ENCODE results near the gene BAG3. TPM values are rescaled to one million over a fixed set of nuclear protein-coding genes. Genes with fewer than 3 reads are reported as not detected.

Gene BAG3
- total and polyA plus RNA-seq, 2 of the 8 experiments (the other 6 are each of a cell fraction or from before 2014, with no cell fraction given) = 3.5 to 13.3 TPM

- H3K4ac ChIP-seq (replicated peaks; ENCODE audit: insufficient read length, low read depth, low read length) = no peak overlapping the region
- no peaks in the 10 kb centered on the region for H3K79me2 ChIP-seq (ENCODE audit: control insufficient read depth in 1 of 2, insufficient read depth in 2 of 2, low read length in 2 of 2)
- no peaks in the 10 kb centered on the region for H3K36me3 ChIP-seq (ENCODE audit: control insufficient read depth in 2 of 4, insufficient read depth in 4 of 4, low read length in 3 of 4)
- H3K9me3 ChIP-seq (ENCODE audit: insufficient read depth in 2 of 2, low read depth in 1 of 2, low read length in 1 of 2) = no peaks in the 10 kb centered on the region
- no peak overlapping the region for H3K4me3 ChIP-seq (ENCODE audit: extremely low read depth in 1 of 4, insufficient read depth in 2 of 4, low read depth in 3 of 4, low read length in 4 of 4)
- CTCF ChIA-PET (ENCODE audit: partially characterized antibody) = interaction anchor here (1.2 to 2.7 kb wide), 3 partner anchors 13 to 40 kb away, joined by 3 to 18 read pairs (median 5); no protein-coding TSS in a partner anchor
- no peaks in the 10 kb centered on the region for H3K4me1 ChIP-seq (replicated peaks in 1 of 4; ENCODE audit: control insufficient read depth in 3 of 4, insufficient read depth in 4 of 4, low read length in 3 of 4)
- no peak overlapping the region for H4K8ac ChIP-seq (ENCODE audit: extremely low read depth, insufficient read depth, low read length)
- no peak overlapping the region for H3K4me2 ChIP-seq (ENCODE audit: insufficient read depth in 1 of 2, low read depth in 2 of 2, low read length in 2 of 2)
- H3K9ac ChIP-seq (replicated peaks in 1 of 4; ENCODE audit: extremely low read depth in 1 of 4, low read depth in 3 of 4, low read length in 3 of 4) = no peak overlapping the region
- FAIRE-seq (no peak), DNase-seq (ENCODE audit: low read depth in 1 of 2, low spot score in 2 of 2) (no peak)
- no peak overlapping the region for H2BK120ac ChIP-seq (replicated peaks; ENCODE audit: low read depth, low read length)
- no peak overlapping the region for H2BK5ac ChIP-seq (ENCODE audit: low read depth, low read length)
- H3K79me1 ChIP-seq (ENCODE audit: low read depth, low read length) = no peaks in the 10 kb centered on the region
- H4K5ac ChIP-seq (ENCODE audit: insufficient read length, low read depth, low read length) = no peak overlapping the region
- no peaks in the 10 kb centered on the region for H4K20me1 ChIP-seq (replicated peaks in 1 of 2; ENCODE audit: control insufficient read depth in 1 of 2, insufficient read depth in 2 of 2, low read length in 2 of 2)
- no peak overlapping the region for H2AK5ac ChIP-seq (ENCODE audit: low read depth, low read length)
- no peaks in the 10 kb centered on the region for H3K23me2 ChIP-seq (ENCODE audit: low read depth, low read length)
- no peak overlapping the region for H3K14ac ChIP-seq (ENCODE audit: insufficient read length)
- no peaks in the 10 kb centered on the region for H3K27me3 ChIP-seq (replicated peaks in 1 of 4; ENCODE audit: control insufficient read depth in 3 of 4, extremely low read depth in 1 of 4, insufficient read depth in 3 of 4, low read length in 3 of 4)
- H2BK20ac ChIP-seq (ENCODE audit: low read length) = no peak overlapping the region
- H3K18ac ChIP-seq (ENCODE audit: extremely low read depth, low read length) = no peak overlapping the region
- POLR2A ChIA-PET (ENCODE audit: partially characterized antibody) = interaction anchor here (1.9 kb wide), 1 partner anchor 9 kb away, joined by 4 read pairs; no protein-coding TSS in a partner anchor
- no peak overlapping the region for H3K56ac ChIP-seq (replicated peaks; ENCODE audit: insufficient read length, low read depth, low read length)
- H3K23ac ChIP-seq (ENCODE audit: insufficient read length) = no peak overlapping the region
- H2AFZ ChIP-seq (ENCODE audit: low read length) = no peak overlapping the region
- no peak overlapping the region for H2BK15ac ChIP-seq (ENCODE audit: low read length)
- no peak overlapping the region for H2BK12ac ChIP-seq (ENCODE audit: low read depth, low read length)
- no peak overlapping the region for H3K27ac ChIP-seq (ENCODE audit: low read depth, low read length)
- no peak overlapping the region for H4K91ac ChIP-seq (replicated peaks; ENCODE audit: insufficient read length, low read length)
- no peak for TF ChIP-seq CREB1 (IDR thresholded peaks at IDR 0.05)
- TF ChIP-seq SP2 (IDR thresholded peaks at IDR 0.05; ENCODE audit: low read length) = no peak
- no peak for TF ChIP-seq KDM4A (IDR thresholded peaks at IDR 0.05; ENCODE audit: low read depth, low read length, severe bottlenecking)
- TF ChIP-seq ATF2 (IDR thresholded peaks at IDR 0.05; ENCODE audit: low read length) = no peak
- no peak for TF ChIP-seq SP1 (IDR thresholded peaks at IDR 0.05; ENCODE audit: low read depth, low read length)
- no peak for TF ChIP-seq RFX5 (IDR thresholded peaks at IDR 0.05; ENCODE audit: borderline replicate concordance, low read depth, low read length)
Observed at GRCh38 chr10:119604468-119604867, 46.7 kb upstream of the BAG3 start.

Data from H1 (cell line).